Pancreas (tissue), 10 donors: ENCODE measurements around the gene PRRC2B. TPM values are rescaled to one million over a fixed set of nuclear protein-coding genes. Genes with fewer than 3 reads are reported as not detected.
A peak's percentile ranks its signal among the peaks of the same experiment; 100 is the strongest.
"Not testable (repeated sequence)": the region's sequence is repeated elsewhere in the genome, so short reads cannot be mapped to it uniquely, and the experiment has no call there.

Experiments used
- ATAC-seq, 4 donors: fragments of 200-7000 bp; cut with Tn5 transposase; one replicate each; pipeline versions ENCODE4 v1.8.0 to v1.9.1; 2020; ENCODE audit warnings: mild to moderate bottlenecking in 4 of 4, moderate library complexity in 4 of 4
- DNase-seq, 6 donors: peaks; one replicate each; pipeline ENCODE4 v3.0.0-alpha.2; 2020
- FAIRE-seq: peaks from 2 replicates; lab custom pipeline; 2012; peaks lifted over from hg19 to GRCh38; lab: Jason Lieb, UNC
- H3K27ac ChIP-seq, 4 donors: fragments of 200-600 bp; sonication (generic); 1 replicate in 3 of 4; 2 replicates in 1 of 4; pipeline versions ENCODE4 v1.5.0 to v1.8.0; 2020
- H3K27me3 ChIP-seq, 4 donors: fragments of 200-600 bp; one replicate each; pipeline ENCODE4 v1.8.0; 2021
- H3K36me3 ChIP-seq, 3 donors: fragments of 200-600 bp; sonication (generic) in 1 of 3; one replicate each; pipeline versions ENCODE4 v1.5.0 to v1.8.0; 2020 to 2021
- H3K4me1 ChIP-seq, 3 donors: fragments of 200-600 bp; one replicate each; pipeline ENCODE4 v1.8.0; 2021
- H3K4me3 ChIP-seq, 4 donors: fragments of 200-600 bp; sonication (generic) in 2 of 4; one replicate each; pipeline versions ENCODE4 v1.5.0 to v1.8.0; 2020 to 2021
- H3K9me3 ChIP-seq, 4 donors: fragments of 200-600 bp; one replicate each; pipeline ENCODE4 v1.8.0; 2021
- WGBS, 2 donors: extraction: QIAGEN DNeasy Blood & Tissue Kit; methylation state at CpG; one replicate each; pipeline ENCODE4 v1.1.7; 2013; 5-methylcytosine and 5-hydroxymethylcytosine counted together
- intact Hi-C, 3 donors: fragments of 100-400 bp; cut with DNase I; formaldehyde crosslinking; loops; one replicate each; pipeline versions ENCODE4 v1.11.1 to v1.14.2; 2022
- polyA plus RNA-seq, 2 donors: library from polyadenylated mRNA; stranded (reverse); fragments of 200-250 nt; gene quantifications; one replicate each; pipeline ENCODE4 v1.2.3, GENCODE V29; 2013
- total RNA-seq, 6 donors: library from RNA; stranded (reverse); fragmentation: NEBNext Ultra II Directional in 4 of 6; extraction: Animal tissue kit (Norgen Biotek cat#: 25700) in 4 of 6; gene quantifications; one replicate each; pipeline versions ENCODE4 v1.2.1 to v1.2.4, GENCODE V29; 2021 to 2023
- TF ChIP-seq, protein P1 (sequence below), 4 donors: fragments of 200-600 bp; sonication (generic) in 3 of 4; IDR thresholded peaks; one replicate each; pipeline versions ENCODE4 v1.5.0 to v1.8.0; 2021; ENCODE audit warnings: antibody characterized with exemption in 4 of 4
- donor health status: healthy with polysubstance abuse.
- donor health status: DM: no; HTN: no; CAD: no; lungs with moderate emphysema.
- donor health status: DM: no; HTN: no; CAD: no.
- donor health status: control.
- donor health status: control.
- donor health status: Bipolar disorder and iron deficiency.
- donor health status: DM: yes; HTN: yes; CAD: no.
- donor health status: DM: no; HTN: no; CAD: no.
- donor health status: DM: no; HTN: no; CAD: no.
- donor health status: DM: yes; HTN: yes; CAD: no.

Gene PRRC2B
- total and polyA plus RNA-seq, 8 donors = 44.8 to 132 (median 90.3) TPM

- Histone ChIP-seq H3K4me1 (no peaks in the 10 kb centered on the region), H3K27me3 (no peaks in the 10 kb centered on the region), H3K36me3 (no peaks in the 10 kb centered on the region), H3K4me3 (no peak overlapping the region), H3K9me3 (no peaks in the 10 kb centered on the region), H3K27ac (no peak overlapping the region)
- intact Hi-C loops = no loop called here
- no peak for FAIRE-seq
- TF ChIP-seq, protein P1, sequence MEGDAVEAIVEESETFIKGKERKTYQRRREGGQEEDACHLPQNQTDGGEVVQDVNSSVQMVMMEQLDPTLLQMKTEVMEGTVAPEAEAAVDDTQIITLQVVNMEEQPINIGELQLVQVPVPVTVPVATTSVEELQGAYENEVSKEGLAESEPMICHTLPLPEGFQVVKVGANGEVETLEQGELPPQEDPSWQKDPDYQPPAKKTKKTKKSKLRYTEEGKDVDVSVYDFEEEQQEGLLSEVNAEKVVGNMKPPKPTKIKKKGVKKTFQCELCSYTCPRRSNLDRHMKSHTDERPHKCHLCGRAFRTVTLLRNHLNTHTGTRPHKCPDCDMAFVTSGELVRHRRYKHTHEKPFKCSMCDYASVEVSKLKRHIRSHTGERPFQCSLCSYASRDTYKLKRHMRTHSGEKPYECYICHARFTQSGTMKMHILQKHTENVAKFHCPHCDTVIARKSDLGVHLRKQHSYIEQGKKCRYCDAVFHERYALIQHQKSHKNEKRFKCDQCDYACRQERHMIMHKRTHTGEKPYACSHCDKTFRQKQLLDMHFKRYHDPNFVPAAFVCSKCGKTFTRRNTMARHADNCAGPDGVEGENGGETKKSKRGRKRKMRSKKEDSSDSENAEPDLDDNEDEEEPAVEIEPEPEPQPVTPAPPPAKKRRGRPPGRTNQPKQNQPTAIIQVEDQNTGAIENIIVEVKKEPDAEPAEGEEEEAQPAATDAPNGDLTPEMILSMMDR (IDR thresholded peaks at IDR 0.05) = no peak
- DNase-seq = peak in 1 of 6 donors; percentile 43
- 56 to 61% methylated on average over 10 of the region's 10 CpGs for WGBS, 2 donors
- no peak for ATAC-seq
Measured at GRCh38 chr9:131348631-131349521, 45.0 kb upstream of the PRRC2B start.

DNA sequence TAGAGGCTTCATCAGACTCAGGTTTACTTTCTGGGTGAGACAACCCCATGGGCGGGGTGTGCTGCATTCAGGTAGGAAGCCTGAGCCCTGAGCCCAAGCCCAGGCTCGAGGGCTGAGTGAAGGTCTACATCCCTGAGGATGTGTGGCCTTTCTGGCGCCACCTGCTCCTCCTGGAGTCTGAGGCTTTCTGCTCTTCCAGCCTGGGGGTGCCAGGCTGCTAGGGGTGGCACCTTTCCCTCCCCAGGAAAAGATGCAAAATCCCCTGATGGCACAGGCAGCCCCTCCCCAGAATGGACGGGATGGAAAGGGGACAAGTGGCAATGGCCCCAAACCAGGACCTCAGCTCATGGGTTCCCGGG, 44.4 kb upstream of the PRRC2B start:
- 49 to 61% methylated on average over 5 of the region's 5 CpGs for WGBS, 2 donors
- ATAC-seq (no peak), DNase-seq (no peak), FAIRE-seq (no peak)
- no peaks in the 10 kb centered on the region for H3K4me1 ChIP-seq
- no peaks in the 10 kb centered on the region for H3K36me3 ChIP-seq
- intact Hi-C loops = no loop called here
- TF ChIP-seq, protein P1 (IDR thresholded peaks at IDR 0.05) = no peak
- no peaks in the 10 kb centered on the region for H3K27me3 ChIP-seq
- no peaks in the 10 kb centered on the region for H3K9me3 ChIP-seq
- H3K4me3 ChIP-seq = peak overlapping the region in 1 of 4 donors; percentile 26
- no peak overlapping the region for H3K27ac ChIP-seq

DNA sequence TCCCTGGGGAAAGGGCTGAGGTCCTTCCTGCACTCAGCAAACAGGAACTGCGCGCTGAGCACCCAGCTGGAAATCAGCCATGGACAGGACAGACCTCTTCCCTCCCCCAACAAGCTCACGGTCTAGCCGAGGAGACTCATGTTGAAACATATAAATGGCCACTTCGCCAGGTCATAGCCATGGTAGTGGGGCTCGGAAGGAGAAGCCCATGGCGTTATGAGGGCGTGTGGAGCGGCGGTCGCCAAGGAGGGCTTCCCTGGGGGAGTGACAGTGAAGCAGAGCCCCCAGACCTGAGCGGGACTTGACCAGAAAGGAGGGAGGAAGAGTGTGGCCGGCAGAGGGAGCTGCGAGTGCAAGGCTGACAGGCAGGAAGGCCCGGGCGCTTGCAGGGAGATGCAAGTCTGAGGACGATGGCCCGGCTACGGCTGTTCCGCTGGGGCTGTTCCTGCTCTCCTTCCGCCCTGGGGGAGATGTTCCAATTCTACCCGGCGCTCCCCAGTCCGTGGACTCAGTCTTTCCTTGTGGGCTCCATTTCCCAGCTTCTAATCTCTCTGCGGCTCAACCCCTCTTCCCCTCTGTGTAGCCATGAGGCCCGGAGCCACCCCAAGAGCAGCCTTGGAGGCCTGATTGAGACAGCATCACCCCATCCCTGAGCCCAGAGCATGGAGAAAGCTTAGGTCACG, 43.9 kb upstream of the PRRC2B start:
- peak overlapping the region in 2 of 4 donors; percentile 12 to 26 for H3K4me3 ChIP-seq
- 8% methylated on average over 27 of the region's 27 CpGs for WGBS, 2 donors
- DNase-seq (peak; percentile 74 to 96 (median 84)), FAIRE-seq (no peak), ATAC-seq (peak; percentile 95 to 99 (median 98))
- TF ChIP-seq, protein P1 (IDR thresholded peaks at IDR 0.05) = peak; percentile 70 to 76 (median 75)
- no peaks in the 10 kb centered on the region for H3K9me3 ChIP-seq
- intact Hi-C loops = loop anchor here in 1 of 3 donors (10.0 kb wide), 1 partner anchor 125 kb away; no protein-coding TSS in a partner anchor
- no peak overlapping the region for H3K27ac ChIP-seq
- H3K4me1 ChIP-seq = no peaks in the 10 kb centered on the region
- H3K36me3 ChIP-seq = no peaks in the 10 kb centered on the region
- no peaks in the 10 kb centered on the region for H3K27me3 ChIP-seq

DNA sequence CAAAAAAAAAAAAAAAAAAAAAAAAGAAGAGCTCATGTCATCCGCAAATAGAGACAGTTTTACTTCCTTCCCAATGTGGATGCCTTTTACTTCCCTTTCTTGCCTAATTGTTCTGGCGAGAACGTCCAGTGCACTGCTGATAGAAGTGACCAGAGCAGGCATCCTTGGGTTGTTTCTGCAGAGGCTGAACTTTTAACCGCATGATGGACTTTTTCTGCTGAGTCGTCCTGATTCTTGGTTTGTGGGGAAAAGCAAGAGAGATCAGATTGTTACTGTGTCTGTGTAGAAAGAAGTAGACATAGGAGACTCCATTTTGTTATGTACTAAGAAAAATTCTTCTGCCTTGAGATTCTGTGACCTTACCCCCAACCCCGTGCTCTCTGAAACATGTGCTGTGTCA, 37.4 kb upstream of the PRRC2B start:
- DNase-seq (peak in 1 of 6 donors; percentile 4), ATAC-seq (peak in 3 of 4 donors; percentile 48 to 87 (median 76))
- H3K4me3 ChIP-seq, H3K9me3 ChIP-seq, FAIRE-seq, H3K27me3 ChIP-seq, H3K36me3 ChIP-seq, H3K27ac ChIP-seq, H3K4me1 ChIP-seq: not testable (repeated sequence)
- intact Hi-C loops = loop anchor here in 1 of 3 donors (10.0 kb wide), 1 partner anchor 118 kb away; no protein-coding TSS in a partner anchor
- WGBS, 2 donors = 71 to 73% methylated on average over 5 of the region's 6 CpGs

- no peak for ATAC-seq
- no peaks in the 10 kb centered on the region for H3K9me3 ChIP-seq
- FAIRE-seq = no peak
- H3K27me3 ChIP-seq = no peaks in the 10 kb centered on the region
- peaks cover 0 to 6% (median 0%) of the 10 kb centered on the region in 3 donors for H3K4me1 ChIP-seq
- TF ChIP-seq, protein P1 (IDR thresholded peaks at IDR 0.05) = no peak
- no peak overlapping the region for H3K4me3 ChIP-seq
- no peak overlapping the region for H3K27ac ChIP-seq
- 69 to 74% methylated on average over 10 of the region's 10 CpGs for WGBS, 2 donors
- peak in 1 of 6 donors; percentile 27 for DNase-seq
- H3K36me3 ChIP-seq = no peaks in the 10 kb centered on the region
- intact Hi-C loops = loop anchor here in 1 of 3 donors (10.0 kb wide), 1 partner anchor 116 kb away; no protein-coding TSS in a partner anchor
Measured at GRCh38 chr9:131358556-131358955, 35.3 kb upstream of the PRRC2B start.
